ENCODE data around the gene MED16.

DNA sequence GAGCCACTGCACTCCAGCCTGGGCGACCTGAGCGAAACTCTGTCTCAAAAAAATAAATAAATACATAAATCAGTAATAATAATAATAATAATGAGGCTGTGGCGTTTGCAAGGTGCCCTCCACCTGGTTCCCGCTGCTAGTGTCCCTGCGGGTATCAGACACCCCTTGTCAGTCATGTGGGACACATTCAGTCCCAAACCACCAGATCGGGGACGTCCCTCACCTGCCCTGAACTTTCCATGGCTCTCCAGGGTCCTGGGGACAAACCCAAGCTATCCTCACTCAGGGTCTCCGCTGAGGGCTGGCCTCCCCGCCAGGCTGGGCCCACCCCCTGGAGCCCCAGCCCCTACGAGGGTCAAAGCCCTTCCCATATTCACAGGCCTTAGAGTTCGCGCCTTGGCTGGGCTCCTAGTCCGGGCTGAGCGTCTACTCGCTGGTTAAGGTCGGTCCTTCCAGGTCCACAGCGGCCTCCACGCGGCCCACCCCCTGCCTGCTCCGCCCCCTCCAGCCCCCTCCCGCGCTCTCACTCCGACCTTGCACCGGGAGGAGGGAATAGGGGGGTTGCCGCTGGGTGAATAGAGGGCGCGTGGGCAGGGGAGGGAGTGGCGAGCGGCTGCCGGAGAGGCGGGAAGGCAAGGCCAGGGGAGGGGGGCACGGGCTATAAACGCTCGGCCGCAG, 23.8 kb upstream of the MED16 start:
- TF ChIP-seq, protein P1, sequence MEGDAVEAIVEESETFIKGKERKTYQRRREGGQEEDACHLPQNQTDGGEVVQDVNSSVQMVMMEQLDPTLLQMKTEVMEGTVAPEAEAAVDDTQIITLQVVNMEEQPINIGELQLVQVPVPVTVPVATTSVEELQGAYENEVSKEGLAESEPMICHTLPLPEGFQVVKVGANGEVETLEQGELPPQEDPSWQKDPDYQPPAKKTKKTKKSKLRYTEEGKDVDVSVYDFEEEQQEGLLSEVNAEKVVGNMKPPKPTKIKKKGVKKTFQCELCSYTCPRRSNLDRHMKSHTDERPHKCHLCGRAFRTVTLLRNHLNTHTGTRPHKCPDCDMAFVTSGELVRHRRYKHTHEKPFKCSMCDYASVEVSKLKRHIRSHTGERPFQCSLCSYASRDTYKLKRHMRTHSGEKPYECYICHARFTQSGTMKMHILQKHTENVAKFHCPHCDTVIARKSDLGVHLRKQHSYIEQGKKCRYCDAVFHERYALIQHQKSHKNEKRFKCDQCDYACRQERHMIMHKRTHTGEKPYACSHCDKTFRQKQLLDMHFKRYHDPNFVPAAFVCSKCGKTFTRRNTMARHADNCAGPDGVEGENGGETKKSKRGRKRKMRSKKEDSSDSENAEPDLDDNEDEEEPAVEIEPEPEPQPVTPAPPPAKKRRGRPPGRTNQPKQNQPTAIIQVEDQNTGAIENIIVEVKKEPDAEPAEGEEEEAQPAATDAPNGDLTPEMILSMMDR (conservative IDR thresholded peaks at IDR 0.05 in 1 of 2, IDR thresholded peaks at IDR 0.05 in 1 of 2; ENCODE audit: low read depth in 1 of 2, low read length in 2 of 2): no peak
- TF ChIP-seq EZH2 (IDR thresholded peaks at IDR 0.05; ENCODE audit: low read length, missing control alignments): no peak
